Measurements from ENCODE around the gene DYNLT1. TPM values are rescaled to one million over a fixed set of nuclear protein-coding genes. Genes with fewer than 3 reads are reported as not detected.
A peak's percentile ranks its signal among the peaks of the same experiment; 100 is the strongest.

The DYNLT1 gene
- total and polyA plus RNA-seq, 2 experiments from 2014 or later, result 82.6 to 219 TPM

- no peak for DNase-seq (ENCODE audit: low spot score)
- peak overlapping the region; percentile 66 for H3K4me2 ChIP-seq
- no peaks in the 10 kb centered on the region for H4K20me1 ChIP-seq (ENCODE audit: insufficient read depth, poor library complexity, severe bottlenecking)
- H3K9me3 ChIP-seq (ENCODE audit: low read depth), result no peaks in the 10 kb centered on the region
- H3K27me3 ChIP-seq, result no peaks in the 10 kb centered on the region
- 81% methylated on average over 3 of the region's 3 CpGs for WGBS (ENCODE audit: low lambda C conversion rate, missing lambda C conversion rate)
- no peak for TF ChIP-seq EZH2 (IDR thresholded peaks at IDR 0.05; ENCODE audit: borderline replicate concordance)
- TF ChIP-seq EZH2phosphoT487 (IDR thresholded peaks at IDR 0.05; ENCODE audit: low read depth, severe bottlenecking, unreplicated experiment), result no peak
- no peak for TF ChIP-seq CTCF (IDR thresholded peaks at IDR 0.05; ENCODE audit: poor library complexity)
- H2AFZ ChIP-seq, result no peak overlapping the region
- H3K9me2 ChIP-seq (replicated peaks; ENCODE audit: insufficient read depth), result no peaks in the 10 kb centered on the region
- no peak overlapping the region for H3K4me3 ChIP-seq
- H3K27ac ChIP-seq, result peak overlapping the region; percentile 83
- H3K36me3 ChIP-seq (replicated peaks; ENCODE audit: insufficient read depth, low read depth), result peaks cover 5% of the 10 kb centered on the region
- peaks cover 9% of the 10 kb centered on the region for H3K4me1 ChIP-seq (ENCODE audit: insufficient read depth)
- peaks cover 3% of the 10 kb centered on the region for H3K79me2 ChIP-seq
These were observed 33.5 kb downstream of the DYNLT1 start for GRCh38 chr6:158611039-158611438.

- DNase-seq (ENCODE audit: low spot score), result no peak
- Histone ChIP-seq H3K4me1 (ENCODE audit: insufficient read depth) (peaks cover 9% of the 10 kb centered on the region), H3K27ac (no peak overlapping the region), H3K79me2 (peaks cover 6% of the 10 kb centered on the region), H3K9me3 (ENCODE audit: low read depth) (no peaks in the 10 kb centered on the region), H3K36me3 (replicated peaks; ENCODE audit: insufficient read depth, low read depth) (peaks cover 5% of the 10 kb centered on the region), H3K4me2 (no peak overlapping the region), H3K4me3 (no peak overlapping the region), H3K27me3 (no peaks in the 10 kb centered on the region), H4K20me1 (ENCODE audit: insufficient read depth, poor library complexity, severe bottlenecking) (no peaks in the 10 kb centered on the region), H3K9me2 (replicated peaks; ENCODE audit: insufficient read depth) (no peaks in the 10 kb centered on the region), H2AFZ (no peak overlapping the region)
- WGBS (ENCODE audit: low lambda C conversion rate, missing lambda C conversion rate), result 65% methylated on average over 9 of the region's 9 CpGs
- no peak for TF ChIP-seq EZH2 (IDR thresholded peaks at IDR 0.05; ENCODE audit: borderline replicate concordance)
- TF ChIP-seq CTCF (IDR thresholded peaks at IDR 0.05; ENCODE audit: poor library complexity), result no peak
- no peak for TF ChIP-seq EZH2phosphoT487 (IDR thresholded peaks at IDR 0.05; ENCODE audit: low read depth, severe bottlenecking, unreplicated experiment)
These were observed 34.1 kb downstream of the DYNLT1 start for GRCh38 chr6:158610319-158610968.

GRCh38 chr6:158609455-158610155 is 34.9 kb downstream of the DYNLT1 start:
- 93% methylated on average over 13 of the region's 13 CpGs for WGBS (ENCODE audit: low lambda C conversion rate, missing lambda C conversion rate)
- Histone ChIP-seq H3K4me1 (ENCODE audit: insufficient read depth) (peaks cover 9% of the 10 kb centered on the region), H3K4me3 (no peak overlapping the region), H3K27ac (no peak overlapping the region), H3K36me3 (replicated peaks; ENCODE audit: insufficient read depth, low read depth) (no peaks in the 10 kb centered on the region), H3K79me2 (peaks cover 6% of the 10 kb centered on the region), H2AFZ (no peak overlapping the region), H3K9me2 (replicated peaks; ENCODE audit: insufficient read depth) (no peaks in the 10 kb centered on the region), H4K20me1 (ENCODE audit: insufficient read depth, poor library complexity, severe bottlenecking) (no peaks in the 10 kb centered on the region), H3K9me3 (ENCODE audit: low read depth) (no peaks in the 10 kb centered on the region), H3K4me2 (no peak overlapping the region), H3K27me3 (no peaks in the 10 kb centered on the region)
- DNase-seq (ENCODE audit: low spot score), result no peak
- TF ChIP-seq CTCF (IDR thresholded peaks at IDR 0.05; ENCODE audit: poor library complexity) (no peak), EZH2phosphoT487 (IDR thresholded peaks at IDR 0.05; ENCODE audit: low read depth, severe bottlenecking, unreplicated experiment) (no peak), EZH2 (IDR thresholded peaks at IDR 0.05; ENCODE audit: borderline replicate concordance) (no peak)
